ENCODE data around the gene IFITM10.
"Not testable (repeated sequence)": the region's sequence is repeated elsewhere in the genome, so short reads cannot be mapped to it uniquely, and the experiment has no call there.

Gene IFITM10

DNA sequence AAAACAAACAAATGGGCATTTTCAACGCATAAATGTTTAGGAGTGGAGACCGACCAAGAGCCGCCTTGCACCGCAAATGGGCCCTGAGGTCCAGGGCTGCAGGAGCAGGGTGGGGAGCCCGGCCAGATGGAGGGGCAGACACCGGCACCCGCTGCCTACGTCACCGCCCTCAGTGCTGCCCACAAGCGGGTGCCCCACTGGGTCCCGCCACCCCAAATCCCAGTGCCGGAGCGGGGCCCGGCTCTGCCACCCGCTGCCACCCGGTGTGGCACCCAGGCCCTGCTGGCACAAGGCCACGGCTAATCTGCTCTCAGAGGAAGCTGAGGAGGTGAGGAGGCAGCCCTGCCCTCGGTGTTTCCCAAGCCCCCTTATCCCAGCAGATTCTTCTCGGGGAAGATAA, 67.2 kb downstream of the IFITM10 start:
- not testable (repeated sequence) for H3K36me3 Mint-ChIP-seq (ENCODE audit: low read depth); H3K9me3 Mint-ChIP-seq; H3K27ac Mint-ChIP-seq; H3K27me3 Mint-ChIP-seq (ENCODE audit: low read depth); H3K4me1 Mint-ChIP-seq (ENCODE audit: low read depth); H3K4me3 Mint-ChIP-seq

All from T-helper 1 cell treated with Interleukin-12 subunit alpha and Interleukin-12 subunit beta and Interleukin-4 antibody, amounts not matched to agents 30 μg/mL and 1 μg/mL, for 36 hours (primary cell).